ENCODE measurements around the gene SPATS2L.

Gene SPATS2L

GRCh38 chr2:200466425-200467418, 160.2 kb downstream of the SPATS2L start:
- DNase-seq (ENCODE audit: low spot score), result no peak

- no peak for DNase-seq (ENCODE audit: low spot score)
These were observed 161.6 kb downstream of the SPATS2L start for GRCh38 chr2:200467806-200468681.

- DNase-seq (ENCODE audit: low spot score), result no peak
These were observed 163.3 kb downstream of the SPATS2L start for GRCh38 chr2:200469708-200470211.

GRCh38 chr2:200470230-200470629, 163.7 kb downstream of the SPATS2L start:
- DNase-seq (ENCODE audit: low spot score), result no peak

- no peak for DNase-seq (ENCODE audit: low spot score)
These were observed 164.9 kb downstream of the SPATS2L start for GRCh38 chr2:200471324-200471848.

- no peak for DNase-seq (ENCODE audit: low spot score)
These were observed 165.6 kb downstream of the SPATS2L start for GRCh38 chr2:200471928-200472645.

GRCh38 chr2:200472853-200473464, 166.5 kb downstream of the SPATS2L start:
- no peak for DNase-seq (ENCODE audit: low spot score)

- no peak for DNase-seq (ENCODE audit: low spot score)
These were observed 169.3 kb downstream of the SPATS2L start for GRCh38 chr2:200475795-200476194.

GRCh38 chr2:200476836-200477235, 170.3 kb downstream of the SPATS2L start:
- DNase-seq (ENCODE audit: low spot score), result no peak

- DNase-seq (ENCODE audit: low spot score), result no peak
These were observed 171.2 kb downstream of the SPATS2L start for GRCh38 chr2:200477667-200478131.

- no peak for DNase-seq (ENCODE audit: low spot score)
These were observed 173.3 kb downstream of the SPATS2L start for GRCh38 chr2:200479692-200480265.

- no peak for DNase-seq (ENCODE audit: low spot score)
These were observed 175.7 kb downstream of the SPATS2L start for GRCh38 chr2:200482194-200482593.

- DNase-seq (ENCODE audit: low spot score), result no peak
These were observed 177.3 kb downstream of the SPATS2L start for GRCh38 chr2:200483729-200484198.

- no peak for DNase-seq (ENCODE audit: low spot score)
These were observed 178.4 kb downstream of the SPATS2L start for GRCh38 chr2:200484934-200485333.

GRCh38 chr2:200486529-200486928, 180.0 kb downstream of the SPATS2L start:
- no peak for DNase-seq (ENCODE audit: low spot score)

GRCh38 chr2:200488169-200488568, 181.7 kb downstream of the SPATS2L start:
- no peak for DNase-seq (ENCODE audit: low spot score)

- no peak for DNase-seq (ENCODE audit: low spot score)
These were observed 183.5 kb downstream of the SPATS2L start for GRCh38 chr2:200490001-200490400.

GRCh38 chr2:200492656-200493055, 186.2 kb downstream of the SPATS2L start:
- no peak for DNase-seq (ENCODE audit: low spot score)

- DNase-seq (ENCODE audit: low spot score), result no peak
These were observed 187.6 kb downstream of the SPATS2L start for GRCh38 chr2:200494048-200494447.

- DNase-seq (ENCODE audit: low spot score), result no peak
These were observed 190.2 kb downstream of the SPATS2L start for GRCh38 chr2:200496696-200497095.

Measured in left forelimb (tissue), 1 donor.